Endothelial cell of umbilical vein (primary cell): ENCODE results near the gene ACAP2. TPM values are rescaled to one million over a fixed set of nuclear protein-coding genes. Genes with fewer than 3 reads are reported as not detected.

Experiments used
- BruUV-seq: library from RNA; stranded (reverse); fragments of 400-500 nt; replicated peaks from 2 replicates; lab custom pipeline; 2021; lab: Mats Ljungman, UMichigan
- CTCF ChIA-PET: fragments of 300-600, 350-600 bp; sonication (Branson Sonifier 250); formaldehyde crosslinking; loops from one replicate; lab custom pipeline; 2021; ENCODE audit warnings: antibody characterized with exemption, inconsistent platforms; lab: Charles Lee
- POLR2A ChIA-PET: fragments of 300-600, 350-600 bp; sonication (Branson Sonifier 250); formaldehyde crosslinking; loops from one replicate; lab custom pipeline; 2021; ENCODE audit warnings: antibody characterized with exemption, inconsistent platforms; lab: Charles Lee
- DNase-seq: peaks from one replicate; pipeline ENCODE4 v3.0.0-alpha.2; 2011; ENCODE audit warnings: low read depth, low spot score
- FAIRE-seq: peaks from 2 replicates; lab custom pipeline; 2011; peaks lifted over from hg19 to GRCh38; lab: Jason Lieb, UNC
- H2AFZ ChIP-seq: 2 replicates; pipeline ENCODE4 v1.6.0; 2012; ENCODE audit warnings: low read depth, low read length, control low read depth, inconsistent platforms
- H3K27ac ChIP-seq: 2 replicates; pipeline ENCODE4 v1.5.1; 2011; ENCODE audit warnings: low read depth, mild to moderate bottlenecking, control low read depth, low read length, moderate library complexity; ENCODE audit not compliant: insufficient read depth
- H3K27me3 ChIP-seq, 2 experiments: 2 replicates each; pipeline versions ENCODE4 v1.6.0 to v1.6.1; 2011; ENCODE audit warnings: low read length in 2 of 2, mixed read lengths in 1 of 2; ENCODE audit not compliant: control insufficient read depth in 2 of 2, insufficient read depth in 2 of 2
- H3K36me3 ChIP-seq, 2 experiments: 2 replicates in 1 of 2; 3 replicates in 1 of 2; pipeline ENCODE4 v1.5.1; 2011; ENCODE audit warnings: low read length in 2 of 2, mild to moderate bottlenecking in 1 of 2, moderate library complexity in 1 of 2; ENCODE audit not compliant: control insufficient read depth in 2 of 2, insufficient read depth in 2 of 2; ENCODE audit errors: extremely low read depth in 1 of 2
- H3K4me1 ChIP-seq: 3 replicates; pipeline ENCODE4 v1.5.1; 2011; ENCODE audit warnings: mild to moderate bottlenecking, low read length; ENCODE audit not compliant: control insufficient read depth, insufficient read depth; ENCODE audit errors: extremely low read depth
- H3K4me2 ChIP-seq: 2 replicates; pipeline ENCODE4 v1.6.1; 2011; ENCODE audit warnings: low read length, control low read depth, mixed read lengths; ENCODE audit not compliant: insufficient read depth
- H3K4me3 ChIP-seq, 3 experiments: fragments of 200-600 bp in 1 of 3; sonication (generic), shearing (Covaris generic) in 1 of 3; replicated peaks in 1 of 3; 2 replicates each; pipeline ENCODE4 v1.5.1; 2011 to 2016; ENCODE audit warnings: control low read depth in 3 of 3, low read length in 3 of 3, mild to moderate bottlenecking in 2 of 3, inconsistent platforms in 1 of 3, low read depth in 1 of 3, moderate library complexity in 1 of 3; ENCODE audit not compliant: insufficient read depth in 1 of 3
- H3K79me2 ChIP-seq: 2 replicates; pipeline ENCODE4 v1.6.0; 2012; ENCODE audit warnings: low read length, inconsistent platforms; ENCODE audit not compliant: control insufficient read depth, insufficient read depth
- H3K9ac ChIP-seq: replicated peaks from 2 replicates; pipeline ENCODE3; 2011; ENCODE audit warnings: low read length, control low read depth; ENCODE audit not compliant: insufficient read depth; ENCODE audit errors: extremely low read depth
- H3K9me1 ChIP-seq: replicated peaks from 3 replicates; pipeline ENCODE4 v1.6.0; 2011; ENCODE audit warnings: mild to moderate bottlenecking, low read length; ENCODE audit not compliant: control insufficient read depth, insufficient read depth; ENCODE audit errors: extremely low read depth
- H3K9me3 ChIP-seq: replicated peaks from 2 replicates; pipeline ENCODE4 v1.5.1; 2012; ENCODE audit warnings: low read length, inconsistent platforms; ENCODE audit not compliant: control insufficient read depth, insufficient read depth
- H4K20me1 ChIP-seq: replicated peaks from 2 replicates; pipeline ENCODE3; 2011; ENCODE audit warnings: mild to moderate bottlenecking, low read length; ENCODE audit not compliant: control insufficient read depth, insufficient read depth; ENCODE audit errors: extremely low read depth
- CTCF ChIP-seq, 2 donors: IDR thresholded peaks; 1 replicate in 1 of 2; 2 replicates in 1 of 2; pipeline ENCODE4 v1.5.1; 2011; ENCODE audit warnings: low read length in 2 of 2, mild to moderate bottlenecking in 2 of 2, moderate library complexity in 2 of 2, control low read depth in 1 of 2, inconsistent platforms in 1 of 2, low read depth in 1 of 2; ENCODE audit not compliant: insufficient read depth in 1 of 2; ENCODE audit errors: extremely low read depth in 1 of 2
- EZH2 ChIP-seq: IDR thresholded peaks from 2 replicates; pipeline ENCODE4 v1.6.1; 2012; ENCODE audit warnings: borderline replicate concordance, low read depth, mild to moderate bottlenecking, moderate library complexity, low read length, inconsistent platforms; ENCODE audit not compliant: severe bottlenecking
- FOS ChIP-seq: IDR thresholded peaks from 2 replicates; pipeline ENCODE4 v1.6.1; 2011; ENCODE audit warnings: mild to moderate bottlenecking, low read length, moderate library complexity, borderline replicate concordance; ENCODE audit not compliant: insufficient read depth
- GATA2 ChIP-seq: IDR thresholded peaks from 2 replicates; pipeline ENCODE4 v1.7.0; 2011; ENCODE audit warnings: low read depth, mild to moderate bottlenecking, moderate library complexity, mixed read lengths, low read length; ENCODE audit not compliant: insufficient read length, insufficient read depth
- JUN ChIP-seq: IDR thresholded peaks from 2 replicates; pipeline ENCODE4 v1.6.1; 2011; ENCODE audit warnings: borderline replicate concordance, low read depth; ENCODE audit not compliant: insufficient read length, insufficient read depth
- MAX ChIP-seq: IDR thresholded peaks from 2 replicates; pipeline ENCODE4 v1.6.1; 2011; ENCODE audit not compliant: insufficient read depth, insufficient read length
- MYC ChIP-seq: IDR thresholded peaks from one replicate; pipeline ENCODE4 v1.6.1; 2011; ENCODE audit warnings: mild to moderate bottlenecking, low read depth, low read length
- POLR2A ChIP-seq: IDR thresholded peaks from 2 replicates; pipeline ENCODE4 v1.6.1; 2012; ENCODE audit warnings: low read depth, mild to moderate bottlenecking, control low read depth, low read length
- POLR2AphosphoS5 ChIP-seq: IDR thresholded peaks from 2 replicates; pipeline ENCODE4 v1.6.1; 2012; ENCODE audit warnings: low read depth, mild to moderate bottlenecking, control low read depth, low read length, moderate library complexity; ENCODE audit not compliant: insufficient read depth
- dilution Hi-C: fragments of 300-500 bp; cut with MboI; formaldehyde crosslinking; loops from one replicate; pipeline ENCODE4 v1.15.0; 2019; ENCODE audit warnings: low sequenced_read_pairs; ENCODE audit not compliant: extremely low pct_ligation_motif_present
- intact Hi-C: fragments of 100-400 bp; cut with micrococcal nuclease; formaldehyde crosslinking; loops from one replicate; pipeline ENCODE4 v1.10.0; 2022
- polyA plus RNA-seq, 4 experiments: library from polyadenylated mRNA; depleted of rRNA in 3 of 4; stranded (reverse) in 3 of 4; unstranded in 1 of 4; fragments of >200 nt; gene quantifications; 2 replicates each; pipeline versions ENCODE4 v1.2.1 to v1.2.3, GENCODE V29; 2011 to 2012; ENCODE audit warnings: missing spikeins in 1 of 4
- total RNA-seq: library from RNA; stranded (reverse); gene quantifications from 2 replicates; pipeline ENCODE4 v1.2.3, GENCODE V29; 2021

Gene ACAP2
- total and polyA plus RNA-seq, 2 donors (not counting 3 experiments of a cell fraction or from before 2014, with no cell fraction given), result 13.6 to 36.9 TPM

- no peaks in the 10 kb centered on the region for H3K9me3 ChIP-seq
- no peak for DNase-seq
- peaks cover 32% of the 10 kb centered on the region for H3K4me1 ChIP-seq
- peaks cover 0 to 2% of the 10 kb centered on the region in 2 experiments for H3K36me3 ChIP-seq
- FAIRE-seq, result no peak
- H4K20me1 ChIP-seq, result no peaks in the 10 kb centered on the region
- no peak overlapping the region for H2AFZ ChIP-seq
- H3K4me3 ChIP-seq, result no peak overlapping the region
- dilution Hi-C loops (no loop called here), intact Hi-C loops (no loop called here)
- no peak for TF ChIP-seq MAX
- no peak for TF ChIP-seq GATA2
- peaks cover 7% of the 10 kb centered on the region for H3K79me2 ChIP-seq
- ChIA-PET CTCF (interaction anchor here (0.7 to 1.8 kb wide), 17 partner anchors 12 to 555 kb away, joined by 3 to 11 read pairs (median 5); partner anchors contain the start of genes LSG1 and XXYLT1), POLR2A (interaction anchor here (0.6 to 1.2 kb wide), 2 partner anchors 64 to 627 kb away, joined by 3 read pairs; no protein-coding TSS in a partner anchor)
- H3K27me3 ChIP-seq, result no peaks in the 10 kb centered on the region
- H3K9me1 ChIP-seq, result no peaks in the 10 kb centered on the region
- no TSS peak for BruUV-seq
- H3K27ac ChIP-seq, result no peak overlapping the region
- H3K4me2 ChIP-seq, result no peak overlapping the region
- H3K9ac ChIP-seq, result no peak overlapping the region
Measured at GRCh38 chr3:195226445-195226844, 216.4 kb downstream of the ACAP2 start.

DNA sequence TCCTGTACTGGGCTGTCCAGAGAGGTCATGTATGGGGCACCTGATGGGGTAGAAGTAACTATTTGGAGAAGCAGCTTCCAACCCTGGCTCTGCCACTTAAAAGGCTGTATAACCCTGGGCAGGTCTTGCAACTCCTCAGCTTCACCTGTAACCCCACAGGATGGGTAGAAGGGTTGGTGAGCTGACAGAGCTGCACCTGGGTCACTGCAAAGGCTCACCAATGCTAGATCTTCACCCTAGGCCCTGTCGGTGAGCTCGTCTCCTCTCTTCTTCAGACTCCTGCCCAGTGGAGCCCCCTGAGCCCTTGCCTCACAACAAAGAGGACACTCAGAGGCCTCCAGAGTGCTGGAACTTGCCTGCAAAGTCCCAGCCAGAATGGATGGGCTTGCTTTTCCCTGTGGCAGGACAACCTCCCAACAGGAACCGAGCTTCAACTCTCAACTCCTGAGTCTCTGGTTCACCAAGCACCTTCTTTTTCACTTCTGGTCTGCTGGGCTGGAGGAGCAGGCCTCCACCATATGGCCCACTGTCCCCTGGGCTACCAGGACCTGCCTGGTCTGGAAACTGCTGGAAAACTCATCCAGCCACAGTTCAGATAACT lies 217.7 kb downstream of the ACAP2 start:
- no peaks in the 10 kb centered on the region for H3K9me1 ChIP-seq
- dilution Hi-C loops, result no loop called here
- no peaks in the 10 kb centered on the region for H3K27me3 ChIP-seq
- no peaks in the 10 kb centered on the region for H4K20me1 ChIP-seq
- POLR2A ChIA-PET, result no interaction called here
- no peaks in the 10 kb centered on the region for H3K9me3 ChIP-seq
- DNase-seq (no peak), FAIRE-seq (no peak)
- H3K4me3 ChIP-seq, result no peak overlapping the region
- H3K27ac ChIP-seq, result peak overlapping the region; percentile 87
- H2AFZ ChIP-seq, result no peak overlapping the region
- no TSS peak for BruUV-seq
- peaks cover 0 to 2% of the 10 kb centered on the region in 2 experiments for H3K36me3 ChIP-seq
- TF ChIP-seq POLR2AphosphoS5 (no peak), CTCF (IDR thresholded peaks at IDR 0.05; ENCODE audit: extremely low read depth in 1 of 2, insufficient read depth in 1 of 2, low read depth in 1 of 2, low read length in 2 of 2) (no peak), FOS (no peak), MAX (no peak), EZH2 (no peak), POLR2A (no peak), MYC (no peak), GATA2 (no peak), JUN (no peak)
- peaks cover 18% of the 10 kb centered on the region for H3K79me2 ChIP-seq
- no peak overlapping the region for H3K9ac ChIP-seq
- no peak overlapping the region for H3K4me2 ChIP-seq
- intact Hi-C loops, result no loop called here
- H3K4me1 ChIP-seq, result peaks cover 33% of the 10 kb centered on the region
- CTCF ChIA-PET, result interaction anchor here (0.5 to 1.8 kb wide), 12 partner anchors 14 to 542 kb away, joined by 3 to 12 read pairs (median 3); no protein-coding TSS in a partner anchor
